ENCODE data around the gene SIPA1.
A peak's percentile ranks its signal among the peaks of the same experiment; 100 is the strongest.

SIPA1 gene

GRCh38 chr11:65646288-65646957, 8.5 kb downstream of the SIPA1 start:
- Histone ChIP-seq H3K36me3 (replicated peaks) (peaks cover 19% of the 10 kb centered on the region), H3K27ac (no peak overlapping the region), H3K4me3 (ENCODE audit: low read depth, low read length) (no peak overlapping the region), H3K27me3 (replicated peaks) (no peaks in the 10 kb centered on the region)
- no peak for TF ChIP-seq CTCF (IDR thresholded peaks at IDR 0.05; ENCODE audit: low read depth, low read length, missing control alignments)
- in situ Hi-C loops (cut with HindIII; ENCODE audit: low pct_ligation_motif_present, low sequenced_read_pairs), result no loop called here
- no peak for DNase-seq

DNA sequence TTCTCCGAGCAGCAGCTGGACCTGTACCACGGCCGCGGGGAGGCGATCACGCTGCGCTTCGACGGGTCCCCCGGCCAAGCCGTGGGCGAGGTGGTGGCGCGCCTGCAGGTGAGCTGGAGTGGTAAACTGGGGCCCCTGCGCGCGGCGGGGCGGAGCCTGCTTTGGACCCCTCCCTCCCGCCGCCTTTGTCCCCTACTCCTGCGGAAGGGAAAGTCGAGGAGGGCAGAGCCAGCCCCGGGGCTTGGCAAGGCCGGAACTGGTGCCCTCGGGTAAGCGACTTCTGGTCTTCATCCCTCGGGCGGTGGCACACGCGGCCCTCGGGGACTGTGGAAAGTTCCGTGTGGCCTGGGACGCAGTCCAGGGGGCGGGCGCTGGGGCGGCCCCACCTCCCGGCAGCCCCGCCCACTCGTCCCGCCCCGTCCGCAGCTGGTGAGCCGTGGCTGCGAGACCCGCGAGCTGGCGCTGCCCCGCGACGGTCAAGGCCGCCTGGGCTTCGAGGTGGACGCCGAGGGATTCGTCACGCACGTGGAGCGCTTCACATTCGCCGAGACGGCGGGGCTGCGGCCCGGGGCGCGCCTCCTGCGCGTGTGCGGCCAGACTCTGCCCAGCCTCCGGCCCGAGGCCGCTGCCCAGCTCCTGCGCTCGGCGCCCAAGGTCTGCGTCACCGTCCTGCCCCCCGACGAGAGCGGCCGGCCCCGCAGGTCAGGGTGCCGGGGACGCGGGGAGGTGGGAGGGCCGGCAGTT, 9.2 kb downstream of the SIPA1 start:
- Histone ChIP-seq H3K27me3 (replicated peaks) (no peaks in the 10 kb centered on the region), H3K4me3 (ENCODE audit: low read depth, low read length) (peak overlapping the region; percentile 29), H3K27ac (no peak overlapping the region), H3K36me3 (replicated peaks) (peaks cover 15% of the 10 kb centered on the region)
- in situ Hi-C loops (cut with HindIII; ENCODE audit: low pct_ligation_motif_present, low sequenced_read_pairs), result no loop called here
- no peak for TF ChIP-seq CTCF (IDR thresholded peaks at IDR 0.05; ENCODE audit: low read depth, low read length, missing control alignments)
- no peak for DNase-seq

DNA sequence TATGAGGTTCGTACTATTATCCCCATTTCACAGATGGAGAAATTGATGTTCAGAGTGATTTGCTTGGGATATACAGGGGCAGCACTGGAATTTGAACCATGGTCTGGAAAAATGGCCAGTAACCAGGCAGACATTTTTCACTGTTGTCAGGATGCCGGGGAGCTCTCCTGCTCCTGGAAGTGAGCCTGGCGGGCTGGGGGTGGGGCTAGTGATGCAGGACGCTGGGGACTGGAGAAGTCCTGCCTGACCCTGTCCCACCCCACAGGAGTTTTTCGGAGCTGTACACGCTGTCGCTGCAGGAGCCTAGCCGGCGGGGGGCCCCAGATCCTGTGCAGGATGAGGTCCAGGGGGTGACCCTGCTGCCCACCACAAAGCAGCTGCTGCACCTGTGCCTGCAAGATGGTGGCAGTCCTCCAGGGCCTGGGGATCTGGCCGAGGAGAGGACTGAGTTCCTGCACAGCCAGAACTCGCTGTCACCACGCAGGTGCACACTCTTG, 11.1 kb downstream of the SIPA1 start:
- peaks cover 23% of the 10 kb centered on the region for H3K36me3 ChIP-seq (replicated peaks)
- no peak for TF ChIP-seq CTCF (IDR thresholded peaks at IDR 0.05; ENCODE audit: low read depth, low read length, missing control alignments)
- H3K27ac ChIP-seq, result no peak overlapping the region
- in situ Hi-C loops (cut with HindIII; ENCODE audit: low pct_ligation_motif_present, low sequenced_read_pairs), result no loop called here
- DNase-seq, result no peak
- no peaks in the 10 kb centered on the region for H3K27me3 ChIP-seq (replicated peaks)
- no peak overlapping the region for H3K4me3 ChIP-seq (ENCODE audit: low read depth, low read length)

GRCh38 chr11:65649656-65650546, 12.0 kb downstream of the SIPA1 start:
- in situ Hi-C loops (cut with HindIII; ENCODE audit: low pct_ligation_motif_present, low sequenced_read_pairs), result no loop called here
- H3K27me3 ChIP-seq (replicated peaks), result no peaks in the 10 kb centered on the region
- DNase-seq, result no peak
- TF ChIP-seq CTCF (IDR thresholded peaks at IDR 0.05; ENCODE audit: low read depth, low read length, missing control alignments), result no peak
- no peak overlapping the region for H3K4me3 ChIP-seq (ENCODE audit: low read depth, low read length)
- no peak overlapping the region for H3K27ac ChIP-seq
- H3K36me3 ChIP-seq (replicated peaks), result peaks cover 32% of the 10 kb centered on the region

GRCh38 chr11:65650547-65651338, 12.8 kb downstream of the SIPA1 start:
- DNase-seq, result no peak
- Histone ChIP-seq H3K4me3 (ENCODE audit: low read depth, low read length) (no peak overlapping the region), H3K36me3 (replicated peaks) (peaks cover 40% of the 10 kb centered on the region), H3K27me3 (replicated peaks) (no peaks in the 10 kb centered on the region), H3K27ac (no peak overlapping the region)
- TF ChIP-seq CTCF (IDR thresholded peaks at IDR 0.05; ENCODE audit: low read depth, low read length, missing control alignments), result no peak
- in situ Hi-C loops (cut with HindIII; ENCODE audit: low pct_ligation_motif_present, low sequenced_read_pairs), result no loop called here
